Measurements from ENCODE around the gene KCTD20. TPM values are rescaled to one million over a fixed set of nuclear protein-coding genes. Genes with fewer than 3 reads are reported as not detected.
A peak's percentile ranks its signal among the peaks of the same experiment; 100 is the strongest.

Gene KCTD20
- total RNA-seq, 4 donors from 2014 or later = 31.5 to 40.4 (median 37.8) TPM

- DNase-seq = no peak
- H3K4me1 ChIP-seq = peaks cover 0 to 23% (median 0%) of the 10 kb centered on the region in 4 donors
- TF ChIP-seq CTCF (IDR thresholded peaks at IDR 0.05) (no peak), POLR2A (IDR thresholded peaks at IDR 0.05) (no peak)
- no peaks in the 10 kb centered on the region for H3K27me3 ChIP-seq
- no peak overlapping the region for H3K4me3 ChIP-seq
- peak overlapping the region in 2 of 4 donors; percentile 51 to 72 for H3K27ac ChIP-seq
- H3K36me3 ChIP-seq = peaks cover 0 to 49% (median 3%) of the 10 kb centered on the region in 3 donors
- H3K9me3 ChIP-seq = no peaks in the 10 kb centered on the region
These were observed 73.0 kb downstream of the KCTD20 start for GRCh38 chr6:36515844-36516243.

DNA sequence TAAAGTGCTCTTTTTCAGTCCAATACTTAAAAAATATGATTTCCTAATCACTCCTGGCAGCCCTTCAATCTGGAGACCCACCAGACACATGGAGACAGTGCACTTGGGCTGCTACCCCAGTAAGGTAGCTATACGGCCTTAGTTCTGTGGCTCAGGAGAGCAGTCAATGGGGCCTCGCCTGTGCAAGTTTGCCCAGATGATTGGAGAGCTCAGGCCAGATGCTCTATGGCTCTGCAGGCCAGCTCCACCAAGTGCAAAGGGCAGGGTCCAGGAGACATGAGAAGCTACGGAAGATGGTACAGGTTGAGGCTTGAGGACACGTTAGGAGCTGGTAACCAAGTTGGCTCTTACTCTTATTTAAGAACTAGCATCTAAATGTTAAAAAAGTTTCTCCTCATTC lies 73.8 kb downstream of the KCTD20 start:
- no peak overlapping the region for H3K4me3 ChIP-seq
- TF ChIP-seq POLR2A (IDR thresholded peaks at IDR 0.05) = no peak
- no peak for TF ChIP-seq CTCF (IDR thresholded peaks at IDR 0.05)
- H3K4me1 ChIP-seq = peaks cover 0 to 16% (median 0%) of the 10 kb centered on the region in 4 donors
- H3K9me3 ChIP-seq = no peaks in the 10 kb centered on the region
- H3K36me3 ChIP-seq = peaks cover 0 to 54% (median 4%) of the 10 kb centered on the region in 3 donors
- H3K27me3 ChIP-seq = no peaks in the 10 kb centered on the region
- peak in 2 of 3 donors; percentile 66 to 73 for DNase-seq
- no peak overlapping the region for H3K27ac ChIP-seq

GRCh38 chr6:36516988-36517387 lies 74.2 kb downstream of the KCTD20 start:
- TF ChIP-seq CTCF (IDR thresholded peaks at IDR 0.05) = no peak
- no peak for TF ChIP-seq POLR2A (IDR thresholded peaks at IDR 0.05)
- no peak overlapping the region for H3K27ac ChIP-seq
- peaks cover 0 to 16% (median 0%) of the 10 kb centered on the region in 4 donors for H3K4me1 ChIP-seq
- no peak overlapping the region for H3K4me3 ChIP-seq
- H3K36me3 ChIP-seq = peaks cover 0 to 54% (median 4%) of the 10 kb centered on the region in 3 donors
- DNase-seq = no peak
- H3K9me3 ChIP-seq = no peaks in the 10 kb centered on the region
- H3K27me3 ChIP-seq = no peaks in the 10 kb centered on the region

- Histone ChIP-seq H3K9me3 (no peaks in the 10 kb centered on the region), H3K36me3 (peaks cover 0 to 54% (median 4%) of the 10 kb centered on the region in 3 donors), H3K4me1 (peaks cover 0 to 16% (median 0%) of the 10 kb centered on the region in 4 donors), H3K4me3 (no peak overlapping the region), H3K27me3 (no peaks in the 10 kb centered on the region), H3K27ac (no peak overlapping the region)
- DNase-seq = no peak
- TF ChIP-seq POLR2A (IDR thresholded peaks at IDR 0.05) (no peak), CTCF (IDR thresholded peaks at IDR 0.05) (no peak)
These were observed 74.6 kb downstream of the KCTD20 start for GRCh38 chr6:36517408-36517807.

DNA sequence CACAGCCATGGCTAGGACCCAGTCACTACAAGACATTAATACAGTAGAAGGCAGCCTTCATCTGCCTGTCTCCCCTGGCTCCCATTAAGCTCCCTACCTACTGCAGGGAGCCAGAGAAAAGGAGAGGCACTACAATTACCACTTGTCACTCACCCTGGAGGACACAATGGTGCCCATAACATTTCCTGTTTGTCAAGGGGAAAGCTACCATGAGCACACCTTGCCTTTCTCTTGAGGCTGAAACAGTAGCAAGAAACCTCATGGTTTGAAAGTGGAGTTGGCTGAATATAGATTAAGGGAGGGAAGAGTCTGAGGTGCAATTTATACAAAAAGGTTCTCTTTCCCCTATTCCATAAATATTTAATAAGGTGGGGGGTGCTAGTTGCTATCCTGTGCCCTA lies 76.6 kb downstream of the KCTD20 start:
- H3K4me1 ChIP-seq = peaks cover 0 to 16% (median 0%) of the 10 kb centered on the region in 4 donors
- TF ChIP-seq POLR2A (IDR thresholded peaks at IDR 0.05) (no peak), CTCF (IDR thresholded peaks at IDR 0.05) (no peak)
- peaks cover 0 to 58% (median 4%) of the 10 kb centered on the region in 3 donors for H3K36me3 ChIP-seq
- no peak for DNase-seq
- H3K4me3 ChIP-seq = no peak overlapping the region
- H3K27me3 ChIP-seq = no peaks in the 10 kb centered on the region
- no peaks in the 10 kb centered on the region for H3K9me3 ChIP-seq
- H3K27ac ChIP-seq = no peak overlapping the region

DNA sequence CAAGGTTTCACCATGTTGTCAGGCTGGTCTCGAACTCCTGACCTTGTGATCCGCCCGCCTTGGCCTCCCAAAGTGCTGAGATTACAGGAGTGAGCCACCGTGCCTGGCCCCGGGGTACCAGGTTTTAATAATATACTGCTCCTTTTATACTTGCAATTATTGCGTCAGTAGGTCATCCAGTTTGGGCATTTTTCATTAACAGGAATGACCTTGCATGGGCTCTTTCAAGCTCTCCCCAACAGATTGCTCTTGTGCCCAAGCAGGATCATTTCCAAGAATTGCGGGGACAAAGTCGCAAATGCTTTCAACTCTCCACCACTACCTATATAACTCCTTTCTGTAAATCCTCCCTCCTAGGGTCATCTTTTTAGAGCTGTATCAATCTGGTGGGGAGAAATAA lies 80.7 kb downstream of the KCTD20 start:
- H3K9me3 ChIP-seq = no peaks in the 10 kb centered on the region
- no peak overlapping the region for H3K4me3 ChIP-seq
- H3K4me1 ChIP-seq = peaks cover 0 to 4% (median 0%) of the 10 kb centered on the region in 4 donors
- TF ChIP-seq CTCF (IDR thresholded peaks at IDR 0.05) = no peak
- H3K36me3 ChIP-seq = peaks cover 0 to 66% (median 4%) of the 10 kb centered on the region in 3 donors
- no peaks in the 10 kb centered on the region for H3K27me3 ChIP-seq
- no peak overlapping the region for H3K27ac ChIP-seq
- no peak for DNase-seq
